GM12878 (cell line): ENCODE results near the gene ZNF154. TPM values are rescaled to one million over a fixed set of nuclear protein-coding genes. Genes with fewer than 3 reads are reported as not detected.

Source experiments
- ATAC-seq: fragments of 200-7000 bp; cut with Tn5 transposase; 3 replicates; pipeline ENCODE4 v1.9.1; 2020; ENCODE audit warnings: mild to moderate bottlenecking, moderate library complexity
- BruUV-seq: library from RNA; stranded (reverse); fragments of 400-500 nt; replicated peaks from 2 replicates; lab custom pipeline; 2021; lab: Mats Ljungman, UMichigan
- CTCF ChIA-PET: fragments of 300-600 bp; sonication (Branson Sonifier 250); formaldehyde crosslinking; extraction: SDS; loops from one replicate; lab custom pipeline; 2021; ENCODE audit warnings: inconsistent platforms; lab: Yijun Ruan, JAX
- POLR2A ChIA-PET: fragments of 350-600 bp; formaldehyde crosslinking; extraction: SDS; loops from one replicate; lab custom pipeline; 2021; ENCODE audit warnings: inconsistent platforms; lab: Charles Lee
- RAD21 ChIA-PET: fragments of 300-600 bp; sonication (Branson Sonifier 250); formaldehyde crosslinking; loops from one replicate; lab custom pipeline; 2023; ENCODE audit warnings: antibody characterized with exemption; ENCODE audit not compliant: unreplicated experiment; lab: Charles Lee
- SMC1A ChIA-PET: fragments of 300-600 bp; sonication (Branson Sonifier 250); formaldehyde crosslinking; loops from one replicate; lab custom pipeline; 2023; ENCODE audit not compliant: unreplicated experiment, uncharacterized antibody; lab: Charles Lee
- DNase-seq: peaks from one replicate; pipeline ENCODE4 v3.0.0-alpha.2; 2011; ENCODE audit warnings: low read depth, low spot score
- FAIRE-seq: peaks from 3 replicates; lab custom pipeline; 2011; peaks lifted over from hg19 to GRCh38; lab: Jason Lieb, UNC
- H2AFZ ChIP-seq: 2 replicates; pipeline ENCODE4 v1.6.0; 2011; ENCODE audit warnings: low read depth, low read length, control low read depth; ENCODE audit not compliant: control insufficient read depth
- H3K27ac ChIP-seq: 2 replicates; pipeline ENCODE4 v1.5.1; 2011; ENCODE audit warnings: control low read depth; ENCODE audit not compliant: control insufficient read depth, insufficient read depth
- H3K27me3 ChIP-seq, 2 experiments: replicated peaks in 1 of 2; 2 replicates each; pipeline versions ENCODE4 v1.6.0 to v1.6.1; 2011; ENCODE audit warnings: low read length in 1 of 2; ENCODE audit not compliant: control insufficient read depth in 2 of 2, insufficient read depth in 2 of 2
- H3K36me3 ChIP-seq, 2 experiments: 2 replicates each; pipeline ENCODE4 v1.5.1; 2011; ENCODE audit warnings: low read length in 1 of 2; ENCODE audit not compliant: control insufficient read depth in 2 of 2, insufficient read depth in 2 of 2
- H3K4me1 ChIP-seq: 2 replicates; pipeline ENCODE4 v1.6.1; 2011; ENCODE audit warnings: mild to moderate bottlenecking, low read length, moderate library complexity, mixed read lengths; ENCODE audit not compliant: control insufficient read depth, insufficient read depth
- H3K4me2 ChIP-seq: 2 replicates; pipeline ENCODE4 v1.6.0; 2011; ENCODE audit warnings: control low read depth; ENCODE audit not compliant: control insufficient read depth, insufficient read depth
- H3K4me3 ChIP-seq: fragments of 200-600 bp; sonication (generic); 2 replicates; pipeline ENCODE4 v1.5.1; 2016
- H3K79me2 ChIP-seq: 2 replicates; pipeline ENCODE4 v1.6.0; 2011; ENCODE audit warnings: low read length; ENCODE audit not compliant: control insufficient read depth, insufficient read depth
- H3K9ac ChIP-seq: 2 replicates; pipeline ENCODE4 v1.8.0; 2011; ENCODE audit warnings: low read length, control low read depth, mixed read lengths; ENCODE audit not compliant: control insufficient read depth, insufficient read depth
- H3K9me3 ChIP-seq: replicated peaks from 3 replicates; pipeline ENCODE4 v1.5.1; 2011; ENCODE audit warnings: mild to moderate bottlenecking, low read length; ENCODE audit not compliant: control insufficient read depth, insufficient read depth
- H4K20me1 ChIP-seq: 2 replicates; pipeline ENCODE4 v1.6.0; 2011; ENCODE audit not compliant: control insufficient read depth, insufficient read depth
- CBX3 ChIP-seq: fragments of 200-600 bp; sonication (generic); IDR thresholded peaks from 2 replicates; pipeline ENCODE4 v1.6.1; 2016; ENCODE audit warnings: low read depth, borderline replicate concordance
- CREM ChIP-seq: IDR thresholded peaks from 2 replicates; pipeline ENCODE4 v1.6.1; 2014; ENCODE audit warnings: antibody characterized with exemption, low read depth
- ESRRA ChIP-seq: IDR thresholded peaks from 2 replicates; pipeline ENCODE4 v1.6.1; 2012; ENCODE audit warnings: mild to moderate bottlenecking, low read length, improper control_type of control experiment
- IKZF2 ChIP-seq, 2 experiments: fragments of 450-650 bp; IDR thresholded peaks; 2 replicates each; pipeline ENCODE4 v1.6.1; 2017; ENCODE audit warnings: mild to moderate bottlenecking in 2 of 2, moderate library complexity in 2 of 2
- MXI1 ChIP-seq: fragments of 150-350 bp; IDR thresholded peaks from 2 replicates; pipeline ENCODE4 v1.6.1; 2011; ENCODE audit warnings: low read depth, mild to moderate bottlenecking, inconsistent platforms, low read length, improper control_type of control experiment
- SMC3 ChIP-seq: IDR thresholded peaks from 2 replicates; pipeline ENCODE4 v1.6.1; 2011; ENCODE audit warnings: low read length, improper control_type of control experiment, borderline replicate concordance
- TCF3 ChIP-seq: IDR thresholded peaks from 2 replicates; pipeline ENCODE4 v1.6.1; 2012; ENCODE audit warnings: low read depth, mild to moderate bottlenecking, low read length, borderline replicate concordance; ENCODE audit not compliant: insufficient read depth
- WGBS: methylation state at CpG from one replicate; pipeline ENCODE4 v1.1.6; 2016; ENCODE audit warnings: low lambda C conversion rate; ENCODE audit not compliant: insufficient replicate concordance, insufficient coverage; ENCODE audit errors: missing lambda C conversion rate; 5-methylcytosine and 5-hydroxymethylcytosine counted together
- in situ Hi-C: fragments of 300-500 bp; cut with MboI; formaldehyde crosslinking; loops from 9 replicates; pipeline ENCODE4 v1.14.3; 2018; ENCODE audit warnings: mixed read lengths
- intact Hi-C: fragments of 100-400 bp; cut with micrococcal nuclease; formaldehyde crosslinking; loops from one replicate; pipeline ENCODE4 v1.14.2; 2022; ENCODE audit not compliant: unreplicated experiment
- polyA plus RNA-seq, 11 experiments: library from polyadenylated mRNA; depleted of rRNA in 4 of 11; unstranded in 6 of 11; stranded (reverse) in 5 of 11; fragments of >200 nt; fragmentation: Nextera tagmentation in 4 of 11; fragmentation: Illumina TruSeq in 1 of 11; extraction: Ambion mirVana in 4 of 11; extraction: Trizol in 1 of 11; gene quantifications; 1 replicate in 1 of 11; 2 replicates in 10 of 11; pipeline versions ENCODE4 v1.2.1 to v1.2.3, GENCODE V29; 2011 to 2016; ENCODE audit warnings: inconsistent platforms in 2 of 11, missing spikeins in 2 of 11, low read depth in 1 of 11
- total RNA-seq, 4 experiments: library from RNA; depleted of rRNA in 3 of 4; stranded (reverse); fragments of >200 nt in 3 of 4; fragmentation: Illumina TruSeq in 1 of 4; extraction: Trizol in 1 of 4; gene quantifications; 2 replicates each; pipeline versions ENCODE4 v1.2.1 to v1.2.3, GENCODE V29; 2013 to 2021
- TF ChIP-seq, protein P1 (sequence below): IDR thresholded peaks from 2 replicates; pipeline ENCODE4 v1.6.1; 2012; ENCODE audit warnings: low read depth, low read length, improper control_type of control experiment
- TF ChIP-seq, protein P2 (sequence below): fragments of 450-650 bp; IDR thresholded peaks from 2 replicates; pipeline ENCODE4 v1.6.1; 2016; ENCODE audit warnings: mild to moderate bottlenecking, moderate library complexity, borderline replicate concordance

Gene ZNF154
- total and polyA plus RNA-seq, 10 of the 15 experiments (the other 5 are each of a cell fraction or from before 2014, with no cell fraction given): 0.22 to 1.9 (median 1.1) TPM

GRCh38 chr19:57689750-57690149 lies 19.3 kb downstream of the ZNF154 start:
- RAD21 ChIA-PET: no interaction called here

More at GRCh38 chr19:57689750-57690149, 19.3 kb downstream of the ZNF154 start:
- Histone ChIP-seq H3K4me2 (no peak overlapping the region), H3K36me3 (peaks cover 9 to 22% of the 10 kb centered on the region in 2 experiments), H3K4me3 (no peak overlapping the region), H4K20me1 (no peaks in the 10 kb centered on the region), H3K27ac (no peak overlapping the region), H3K79me2 (no peaks in the 10 kb centered on the region), H3K27me3 (no peaks in the 10 kb centered on the region), H2AFZ (no peak overlapping the region), H3K9me3 (peaks cover 50% of the 10 kb centered on the region), H3K9ac (no peak overlapping the region), H3K4me1 (no peaks in the 10 kb centered on the region)
- ChIA-PET SMC1A (no interaction called here), CTCF (no interaction called here), POLR2A (no interaction called here)
- ATAC-seq (no peak), FAIRE-seq (no peak), DNase-seq (no peak)
- TF ChIP-seq TCF3: no peak
- TF ChIP-seq IKZF2 (IDR thresholded peaks at IDR 0.05): no peak
- TF ChIP-seq, protein P1, sequence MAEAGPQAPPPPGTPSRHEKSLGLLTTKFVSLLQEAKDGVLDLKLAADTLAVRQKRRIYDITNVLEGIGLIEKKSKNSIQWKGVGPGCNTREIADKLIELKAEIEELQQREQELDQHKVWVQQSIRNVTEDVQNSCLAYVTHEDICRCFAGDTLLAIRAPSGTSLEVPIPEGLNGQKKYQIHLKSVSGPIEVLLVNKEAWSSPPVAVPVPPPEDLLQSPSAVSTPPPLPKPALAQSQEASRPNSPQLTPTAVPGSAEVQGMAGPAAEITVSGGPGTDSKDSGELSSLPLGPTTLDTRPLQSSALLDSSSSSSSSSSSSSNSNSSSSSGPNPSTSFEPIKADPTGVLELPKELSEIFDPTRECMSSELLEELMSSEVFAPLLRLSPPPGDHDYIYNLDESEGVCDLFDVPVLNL: no peak
- TF ChIP-seq, protein P2, sequence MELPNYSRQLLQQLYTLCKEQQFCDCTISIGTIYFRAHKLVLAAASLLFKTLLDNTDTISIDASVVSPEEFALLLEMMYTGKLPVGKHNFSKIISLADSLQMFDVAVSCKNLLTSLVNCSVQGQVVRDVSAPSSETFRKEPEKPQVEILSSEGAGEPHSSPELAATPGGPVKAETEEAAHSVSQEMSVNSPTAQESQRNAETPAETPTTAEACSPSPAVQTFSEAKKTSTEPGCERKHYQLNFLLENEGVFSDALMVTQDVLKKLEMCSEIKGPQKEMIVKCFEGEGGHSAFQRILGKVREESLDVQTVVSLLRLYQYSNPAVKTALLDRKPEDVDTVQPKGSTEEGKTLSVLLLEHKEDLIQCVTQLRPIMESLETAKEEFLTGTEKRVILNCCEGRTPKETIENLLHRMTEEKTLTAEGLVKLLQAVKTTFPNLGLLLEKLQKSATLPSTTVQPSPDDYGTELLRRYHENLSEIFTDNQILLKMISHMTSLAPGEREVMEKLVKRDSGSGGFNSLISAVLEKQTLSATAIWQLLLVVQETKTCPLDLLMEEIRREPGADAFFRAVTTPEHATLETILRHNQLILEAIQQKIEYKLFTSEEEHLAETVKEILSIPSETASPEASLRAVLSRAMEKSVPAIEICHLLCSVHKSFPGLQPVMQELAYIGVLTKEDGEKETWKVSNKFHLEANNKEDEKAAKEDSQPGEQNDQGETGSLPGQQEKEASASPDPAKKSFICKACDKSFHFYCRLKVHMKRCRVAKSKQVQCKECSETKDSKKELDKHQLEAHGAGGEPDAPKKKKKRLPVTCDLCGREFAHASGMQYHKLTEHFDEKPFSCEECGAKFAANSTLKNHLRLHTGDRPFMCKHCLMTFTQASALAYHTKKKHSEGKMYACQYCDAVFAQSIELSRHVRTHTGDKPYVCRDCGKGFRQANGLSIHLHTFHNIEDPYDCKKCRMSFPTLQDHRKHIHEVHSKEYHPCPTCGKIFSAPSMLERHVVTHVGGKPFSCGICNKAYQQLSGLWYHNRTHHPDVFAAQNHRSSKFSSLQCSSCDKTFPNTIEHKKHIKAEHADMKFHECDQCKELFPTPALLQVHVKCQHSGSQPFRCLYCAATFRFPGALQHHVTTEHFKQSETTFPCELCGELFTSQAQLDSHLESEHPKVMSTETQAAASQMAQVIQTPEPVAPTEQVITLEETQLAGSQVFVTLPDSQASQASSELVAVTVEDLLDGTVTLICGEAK: no peak
- no peak for TF ChIP-seq CREM
- no peak for TF ChIP-seq SMC3
- no peak for TF ChIP-seq ESRRA
- no peak for TF ChIP-seq CBX3
- TF ChIP-seq MXI1: no peak
- BruUV-seq: no TSS peak
- WGBS: 100% methylated on average over 3 of the region's 3 CpGs
- in situ Hi-C loops: no loop called here
- intact Hi-C loops: no loop called here
